Tibial nerve (tissue), 4 donors: Measurements from ENCODE around the gene LRBA. TPM values are rescaled to one million over a fixed set of nuclear protein-coding genes. Genes with fewer than 3 reads are reported as not detected.

Experiments used
- DNase-seq, 2 donors: peaks; one replicate each; pipeline ENCODE4 v3.0.0-alpha.2; 2019; ENCODE audit warnings: low spot score in 2 of 2
- H3K27ac ChIP-seq, 4 donors: fragments of 200-600 bp; sonication (generic) in 3 of 4; one replicate each; pipeline ENCODE4 v1.5.1; 2017 to 2019; ENCODE audit warnings: mild to moderate bottlenecking in 1 of 4
- H3K27me3 ChIP-seq, 2 donors: fragments of 200-600 bp; sonication (generic) in 1 of 2; one replicate each; pipeline versions ENCODE4 v1.5.1 to v1.6.0; 2017 to 2019
- H3K36me3 ChIP-seq, 3 donors: fragments of 200-600 bp; sonication (generic); one replicate each; pipeline ENCODE4 v1.5.1; 2018 to 2019
- H3K4me1 ChIP-seq, 4 donors: fragments of 200-600 bp; sonication (generic) in 3 of 4; one replicate each; pipeline ENCODE4 v1.5.1; 2017 to 2019
- H3K4me3 ChIP-seq, 4 donors: fragments of 200-600 bp; sonication (generic) in 3 of 4; one replicate each; pipeline ENCODE4 v1.5.1; 2017 to 2019; ENCODE audit warnings: mild to moderate bottlenecking in 1 of 4, moderate library complexity in 1 of 4
- H3K9me3 ChIP-seq, 4 donors: fragments of 200-600 bp; sonication (generic) in 3 of 4; one replicate each; pipeline ENCODE4 v1.5.1; 2017 to 2019
- CTCF ChIP-seq, 5 experiments: fragments of 200-600 bp in 3 of 5; fragments of 450-650 bp in 2 of 5; sonication (generic) in 3 of 5; IDR thresholded peaks; one replicate each; pipeline ENCODE4 v1.5.1; 2016 to 2019; ENCODE audit warnings: antibody characterized with exemption in 5 of 5, mild to moderate bottlenecking in 3 of 5, moderate library complexity in 2 of 5
- EP300 ChIP-seq, 2 donors: sonication (generic); formaldehyde crosslinking; IDR thresholded peaks; one replicate each; pipeline ENCODE4 v1.6.1; 2017; ENCODE audit warnings: antibody characterized with exemption in 2 of 2, mild to moderate bottlenecking in 1 of 2
- POLR2A ChIP-seq, 2 donors: fragments of 450-650 bp; IDR thresholded peaks; one replicate each; pipeline ENCODE4 v1.6.1; 2017; ENCODE audit warnings: antibody characterized with exemption in 2 of 2, mild to moderate bottlenecking in 2 of 2, moderate library complexity in 2 of 2
- WGBS, 2 donors: methylation state at CpG; one replicate each; pipeline ENCODE4 v1.1.5; 2018; 5-methylcytosine and 5-hydroxymethylcytosine counted together
- total RNA-seq, 4 donors: library from RNA; depleted of rRNA; stranded (reverse); fragments of >200 nt; gene quantifications; one replicate each; pipeline ENCODE4 v1.1.0, GENCODE V29; 2016

Gene LRBA
- total RNA-seq, 4 donors from 2014 or later, result 35.4 to 43.1 (median 38.0) TPM

GRCh38 chr4:150816491-150816890 lies 198.6 kb downstream of the LRBA start:
- H3K4me1 ChIP-seq, result no peaks in the 10 kb centered on the region
- H3K4me3 ChIP-seq, result no peak overlapping the region
- H3K36me3 ChIP-seq, result peaks cover 0 to 5% (median 0%) of the 10 kb centered on the region in 3 donors
- no peaks in the 10 kb centered on the region for H3K27me3 ChIP-seq
- no peaks in the 10 kb centered on the region for H3K9me3 ChIP-seq
- no peak overlapping the region for H3K27ac ChIP-seq
- TF ChIP-seq CTCF (IDR thresholded peaks at IDR 0.05), result no peak
- no peak for TF ChIP-seq POLR2A (IDR thresholded peaks at IDR 0.05)
- no peak for TF ChIP-seq EP300 (IDR thresholded peaks at IDR 0.05)
- no peak for DNase-seq

- no peak for DNase-seq
- 91 to 92% methylated on average over 1 of the region's 1 CpG for WGBS, 2 donors
- H3K4me1 ChIP-seq, result no peaks in the 10 kb centered on the region
- H3K27ac ChIP-seq, result no peak overlapping the region
- H3K4me3 ChIP-seq, result no peak overlapping the region
- peaks cover 0 to 13% (median 0%) of the 10 kb centered on the region in 3 donors for H3K36me3 ChIP-seq
- TF ChIP-seq POLR2A (IDR thresholded peaks at IDR 0.05) (no peak), CTCF (IDR thresholded peaks at IDR 0.05) (no peak), EP300 (IDR thresholded peaks at IDR 0.05) (no peak)
- no peaks in the 10 kb centered on the region for H3K27me3 ChIP-seq
- no peaks in the 10 kb centered on the region for H3K9me3 ChIP-seq
Observed at GRCh38 chr4:150814873-150815272, 200.2 kb downstream of the LRBA start.

- WGBS, 2 donors, result 90 to 96% methylated on average over 3 of the region's 3 CpGs
- Histone ChIP-seq H3K4me1 (no peaks in the 10 kb centered on the region), H3K27me3 (no peaks in the 10 kb centered on the region), H3K4me3 (no peak overlapping the region), H3K9me3 (no peaks in the 10 kb centered on the region), H3K27ac (no peak overlapping the region), H3K36me3 (peaks cover 0 to 14% (median 0%) of the 10 kb centered on the region in 3 donors)
- DNase-seq, result no peak
- no peak for TF ChIP-seq CTCF (IDR thresholded peaks at IDR 0.05)
- no peak for TF ChIP-seq POLR2A (IDR thresholded peaks at IDR 0.05)
- TF ChIP-seq EP300 (IDR thresholded peaks at IDR 0.05), result no peak
Observed at GRCh38 chr4:150805183-150806025, 209.7 kb downstream of the LRBA start.

GRCh38 chr4:150801833-150802232 lies 213.3 kb downstream of the LRBA start:
- Histone ChIP-seq H3K36me3 (peaks cover 0 to 9% (median 0%) of the 10 kb centered on the region in 3 donors), H3K27ac (no peak overlapping the region), H3K4me1 (no peaks in the 10 kb centered on the region), H3K9me3 (no peaks in the 10 kb centered on the region), H3K27me3 (no peaks in the 10 kb centered on the region), H3K4me3 (no peak overlapping the region)
- 92 to 97% methylated on average over 4 of the region's 4 CpGs for WGBS, 2 donors
- no peak for DNase-seq
- TF ChIP-seq POLR2A (IDR thresholded peaks at IDR 0.05) (no peak), CTCF (IDR thresholded peaks at IDR 0.05) (no peak), EP300 (IDR thresholded peaks at IDR 0.05) (no peak)

- 91 to 96% methylated on average over 2 of the region's 2 CpGs for WGBS, 2 donors
- H3K9me3 ChIP-seq, result no peaks in the 10 kb centered on the region
- TF ChIP-seq CTCF (IDR thresholded peaks at IDR 0.05) (no peak), EP300 (IDR thresholded peaks at IDR 0.05) (no peak)
- no peak overlapping the region for H3K4me3 ChIP-seq
- no peak overlapping the region for H3K27ac ChIP-seq
- DNase-seq, result no peak
- H3K4me1 ChIP-seq, result no peaks in the 10 kb centered on the region
- H3K27me3 ChIP-seq, result no peaks in the 10 kb centered on the region
- H3K36me3 ChIP-seq, result no peaks in the 10 kb centered on the region
Observed at GRCh38 chr4:150799207-150799606, 215.9 kb downstream of the LRBA start.
